Uterus (tissue), 2 donors: ENCODE data around the gene RAD50.

Experiments
- POLR2A ChIP-seq, 2 donors: fragments of 450-650 bp; IDR thresholded peaks; one replicate each; pipeline ENCODE4 v1.6.1; 2016; ENCODE audit warnings: antibody characterized with exemption in 2 of 2, mild to moderate bottlenecking in 1 of 2, moderate library complexity in 1 of 2
- TF ChIP-seq, protein P1 (sequence below), 4 experiments: fragments of 200-600 bp in 2 of 4; fragments of 450-650 bp in 2 of 4; sonication (generic) in 2 of 4; IDR thresholded peaks; one replicate each; pipeline ENCODE4 v1.5.1; 2016 to 2019; ENCODE audit warnings: antibody characterized with exemption in 4 of 4, mild to moderate bottlenecking in 2 of 4, moderate library complexity in 1 of 4

DNA sequence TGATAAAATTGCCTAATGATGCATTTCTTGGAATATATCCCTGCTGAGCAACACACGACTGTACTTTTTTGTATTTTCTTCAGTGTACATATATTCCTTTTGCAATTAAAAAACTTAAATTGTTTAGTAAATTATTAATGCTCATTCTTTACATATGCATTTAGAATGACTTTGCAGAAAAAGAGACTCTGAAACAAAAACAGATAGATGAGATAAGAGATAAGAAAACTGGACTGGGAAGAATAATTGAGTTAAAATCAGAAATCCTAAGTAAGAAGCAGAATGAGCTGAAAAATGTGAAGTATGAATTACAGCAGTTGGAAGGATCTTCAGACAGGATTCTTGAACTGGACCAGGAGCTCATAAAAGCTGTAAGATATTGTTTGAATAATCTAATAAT is 32.7 kb downstream of the RAD50 start:
- TF ChIP-seq, protein P1, sequence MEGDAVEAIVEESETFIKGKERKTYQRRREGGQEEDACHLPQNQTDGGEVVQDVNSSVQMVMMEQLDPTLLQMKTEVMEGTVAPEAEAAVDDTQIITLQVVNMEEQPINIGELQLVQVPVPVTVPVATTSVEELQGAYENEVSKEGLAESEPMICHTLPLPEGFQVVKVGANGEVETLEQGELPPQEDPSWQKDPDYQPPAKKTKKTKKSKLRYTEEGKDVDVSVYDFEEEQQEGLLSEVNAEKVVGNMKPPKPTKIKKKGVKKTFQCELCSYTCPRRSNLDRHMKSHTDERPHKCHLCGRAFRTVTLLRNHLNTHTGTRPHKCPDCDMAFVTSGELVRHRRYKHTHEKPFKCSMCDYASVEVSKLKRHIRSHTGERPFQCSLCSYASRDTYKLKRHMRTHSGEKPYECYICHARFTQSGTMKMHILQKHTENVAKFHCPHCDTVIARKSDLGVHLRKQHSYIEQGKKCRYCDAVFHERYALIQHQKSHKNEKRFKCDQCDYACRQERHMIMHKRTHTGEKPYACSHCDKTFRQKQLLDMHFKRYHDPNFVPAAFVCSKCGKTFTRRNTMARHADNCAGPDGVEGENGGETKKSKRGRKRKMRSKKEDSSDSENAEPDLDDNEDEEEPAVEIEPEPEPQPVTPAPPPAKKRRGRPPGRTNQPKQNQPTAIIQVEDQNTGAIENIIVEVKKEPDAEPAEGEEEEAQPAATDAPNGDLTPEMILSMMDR (IDR thresholded peaks at IDR 0.05) = no peak
- TF ChIP-seq POLR2A (IDR thresholded peaks at IDR 0.05) = no peak
